Activated T-helper 17 cell treated with anti-CD3 and anti-CD28 coated beads, Interleukin-2, amount 50 U/mL, for 72 hours (primary cell): ENCODE results near the gene LZTR1. TPM values are rescaled to one million over a fixed set of nuclear protein-coding genes. Genes with fewer than 3 reads are reported as not detected.
A peak's percentile ranks its signal among the peaks of the same experiment; 100 is the strongest.

Experiments used
- ATAC-seq: fragments of 150-1000 bp; cut with Tn5 transposase; replicated peaks from 2 replicates; pipeline ENCODE4 v1.10.0; 2021; ENCODE audit warnings: mild to moderate bottlenecking, moderate library complexity
- H3K27ac Mint-ChIP-seq: one replicate; pipeline ENCODE4 v1.8.0; 2022; ENCODE audit warnings: mixed read lengths
- H3K27me3 Mint-ChIP-seq: one replicate; pipeline ENCODE4 v1.8.0; 2022; ENCODE audit warnings: mixed read lengths
- H3K36me3 Mint-ChIP-seq: one replicate; pipeline ENCODE4 v1.8.0; 2022; ENCODE audit warnings: low read depth, mild to moderate bottlenecking, mixed read lengths
- H3K4me1 Mint-ChIP-seq: one replicate; pipeline ENCODE4 v1.8.0; 2022; ENCODE audit warnings: mixed read lengths
- H3K4me3 Mint-ChIP-seq: one replicate; pipeline ENCODE4 v1.8.0; 2022; ENCODE audit warnings: mild to moderate bottlenecking, mixed read lengths
- H3K9me3 Mint-ChIP-seq: one replicate; pipeline ENCODE4 v1.8.0; 2022; ENCODE audit warnings: mixed read lengths
- total RNA-seq, 2 donors: library from RNA; stranded (reverse); gene quantifications; one replicate each; pipeline ENCODE4 v1.2.3, GENCODE V29; 2022

The LZTR1 gene
- total RNA-seq, 2 donors from 2014 or later: 40.0 to 68.7 TPM

- ATAC-seq: peak; percentile 59
- H3K9me3 Mint-ChIP-seq: peaks cover 4% of the 10 kb centered on the region
- peaks cover 7% of the 10 kb centered on the region for H3K36me3 Mint-ChIP-seq
- H3K27me3 Mint-ChIP-seq: no peaks in the 10 kb centered on the region
- H3K4me3 Mint-ChIP-seq: peak overlapping the region; percentile 94
- peak overlapping the region; percentile 70 for H3K27ac Mint-ChIP-seq
- H3K4me1 Mint-ChIP-seq: peaks cover 26% of the 10 kb centered on the region
These were observed 2.8 kb upstream of the LZTR1 start for GRCh38 chr22:20979243-20979809.

DNA sequence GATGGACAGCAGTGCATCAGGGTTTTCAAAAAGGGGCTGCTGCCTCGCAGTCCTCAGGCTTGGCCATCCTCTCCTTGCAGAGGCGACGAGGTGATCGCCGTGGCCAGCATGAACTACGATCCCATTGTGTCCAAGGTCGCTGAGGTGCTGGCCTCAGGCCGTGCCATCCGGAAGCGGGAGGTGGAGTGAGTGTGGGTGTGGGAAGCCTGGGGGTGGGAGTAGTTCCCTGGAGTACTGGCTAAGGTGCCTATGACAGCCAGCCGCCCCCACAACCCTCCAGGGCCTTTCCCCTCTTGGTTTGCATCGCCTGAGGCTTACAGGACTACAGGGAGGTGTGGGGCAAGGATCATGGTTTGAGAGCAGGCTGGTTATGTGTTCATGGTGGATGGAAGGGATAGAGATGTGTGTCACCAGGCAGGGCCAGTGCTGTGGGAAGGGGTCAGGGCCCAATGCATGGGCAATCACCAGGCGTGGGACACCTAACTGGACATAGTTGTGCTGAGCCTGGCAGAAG, 2.1 kb upstream of the LZTR1 start:
- Mint-ChIP-seq H3K27ac (no peak overlapping the region), H3K36me3 (peaks cover 12% of the 10 kb centered on the region), H3K27me3 (no peaks in the 10 kb centered on the region), H3K4me3 (peak overlapping the region; percentile 94), H3K4me1 (peaks cover 26% of the 10 kb centered on the region), H3K9me3 (peaks cover 4% of the 10 kb centered on the region)
- ATAC-seq: no peak

GRCh38 chr22:20980523-20980922, 1.6 kb upstream of the LZTR1 start:
- H3K27ac Mint-ChIP-seq: no peak overlapping the region
- peaks cover 4% of the 10 kb centered on the region for H3K9me3 Mint-ChIP-seq
- H3K4me3 Mint-ChIP-seq: peak overlapping the region; percentile 94

DNA sequence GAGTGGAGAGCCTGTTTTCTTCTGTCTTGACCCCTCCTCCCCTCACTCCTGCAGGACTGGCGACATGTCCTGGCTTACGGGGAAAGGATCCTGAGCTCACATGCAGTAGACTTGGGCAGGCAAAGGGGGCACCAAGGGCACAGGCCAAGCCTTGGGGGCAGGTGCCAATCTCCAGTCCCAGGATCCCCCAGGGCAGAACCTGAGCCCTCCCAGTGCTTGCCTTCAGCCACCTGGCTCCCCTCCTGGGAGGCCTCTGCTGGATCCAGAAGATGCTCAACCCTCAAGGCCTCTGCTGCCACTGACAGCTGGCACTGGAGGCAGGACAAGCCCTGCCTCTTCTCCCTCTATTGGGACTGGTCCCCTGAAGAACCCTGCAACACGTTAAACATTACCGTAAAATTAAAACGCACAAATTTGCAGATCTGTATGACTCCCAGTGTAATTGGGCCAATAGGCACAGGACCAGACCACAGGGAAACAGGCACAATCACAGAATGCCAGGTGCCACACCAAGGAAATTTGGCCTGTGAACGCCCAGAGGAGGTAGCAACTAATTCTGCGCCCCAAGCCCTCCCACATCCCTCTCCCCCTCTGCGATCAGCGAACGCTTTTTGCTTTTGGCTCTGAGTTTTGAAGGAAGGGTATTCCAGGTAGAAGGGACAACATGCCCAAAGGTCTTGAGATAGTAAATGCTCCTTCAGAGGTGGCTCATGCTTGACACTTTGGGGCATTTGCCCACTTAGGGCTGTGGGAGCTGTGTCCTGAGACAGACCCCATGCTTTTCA, 967 bp upstream of the LZTR1 start:
- Mint-ChIP-seq H3K27ac (peak overlapping the region; percentile 96), H3K9me3 (peaks cover 4% of the 10 kb centered on the region), H3K27me3 (no peaks in the 10 kb centered on the region), H3K4me3 (peak overlapping the region; percentile 94), H3K4me1 (peaks cover 26% of the 10 kb centered on the region), H3K36me3 (peaks cover 17% of the 10 kb centered on the region)
- no peak for ATAC-seq

More at GRCh38 chr22:20980523-20980922, 1.6 kb upstream of the LZTR1 start:
- Mint-ChIP-seq H3K36me3 (peaks cover 12% of the 10 kb centered on the region), H3K4me1 (peaks cover 26% of the 10 kb centered on the region), H3K27me3 (no peaks in the 10 kb centered on the region)
- ATAC-seq: no peak

- Mint-ChIP-seq H3K27ac (peak overlapping the region; percentile 96), H3K36me3 (peaks cover 30% of the 10 kb centered on the region), H3K9me3 (peaks cover 4% of the 10 kb centered on the region), H3K27me3 (no peaks in the 10 kb centered on the region), H3K4me3 (peak overlapping the region; percentile 94), H3K4me1 (peaks cover 31% of the 10 kb centered on the region)
- ATAC-seq: peak; percentile 12
These were observed 426 bp downstream of the LZTR1 start for GRCh38 chr22:20982563-20982882.

DNA sequence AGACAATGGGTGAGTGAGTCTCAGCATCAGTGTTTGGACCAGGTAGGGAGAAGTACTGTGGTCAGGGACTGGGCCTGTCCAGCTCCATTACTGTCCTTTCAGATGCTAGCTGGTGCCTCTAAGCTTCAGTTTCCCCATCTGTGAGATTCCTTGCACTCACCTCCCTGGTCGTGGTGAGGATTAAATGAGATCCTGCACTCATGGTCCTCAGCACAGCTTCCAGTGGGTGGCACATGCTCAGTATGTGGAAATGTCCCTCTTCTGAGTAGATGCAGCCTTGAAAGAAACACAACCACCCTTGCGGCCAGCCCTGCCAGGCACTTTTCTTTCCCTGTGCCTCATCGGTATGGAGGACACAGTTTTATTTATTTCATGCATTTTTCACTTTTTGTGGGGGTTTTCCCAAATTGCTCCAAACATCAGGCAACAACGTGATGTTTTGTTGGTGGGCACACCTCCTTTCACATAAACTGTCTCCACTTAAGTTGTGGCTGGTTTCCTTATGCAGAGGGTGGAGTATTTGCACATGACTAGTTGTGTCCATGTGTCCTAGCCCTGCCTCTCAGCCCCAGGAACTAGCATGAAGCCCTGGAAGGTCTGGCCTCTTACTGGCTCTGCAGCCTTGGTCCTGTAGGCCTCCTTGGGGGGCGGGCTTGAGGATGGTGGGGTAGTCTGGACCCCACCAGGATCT, 1.1 kb downstream of the LZTR1 start:
- Mint-ChIP-seq H3K9me3 (peaks cover 4% of the 10 kb centered on the region), H3K27me3 (no peaks in the 10 kb centered on the region), H3K4me1 (peaks cover 31% of the 10 kb centered on the region), H3K4me3 (peak overlapping the region; percentile 94), H3K36me3 (peaks cover 37% of the 10 kb centered on the region), H3K27ac (peak overlapping the region; percentile 96)
- ATAC-seq: no peak

DNA sequence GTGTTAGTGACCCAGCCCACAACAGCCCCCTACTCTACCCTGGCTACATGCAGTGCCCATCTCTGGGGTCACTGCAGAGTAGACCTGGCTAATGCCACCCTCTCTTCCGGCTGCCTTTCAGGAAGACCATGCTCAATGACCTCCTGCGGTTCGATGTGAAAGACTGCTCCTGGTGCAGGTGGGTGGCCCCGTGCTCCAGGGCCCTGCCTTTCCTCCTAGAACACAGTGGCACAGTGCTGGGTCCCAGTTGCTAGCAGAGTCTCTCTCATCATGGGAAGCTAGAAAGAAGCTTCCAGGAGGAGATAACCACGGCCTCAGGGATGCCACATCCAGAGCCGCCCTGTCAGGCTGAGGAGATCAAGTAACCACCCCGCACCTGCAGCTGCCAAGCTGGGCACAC, 3.6 kb downstream of the LZTR1 start:
- Mint-ChIP-seq H3K4me1 (peaks cover 16% of the 10 kb centered on the region), H3K9me3 (no peaks in the 10 kb centered on the region), H3K36me3 (peaks cover 43% of the 10 kb centered on the region), H3K4me3 (no peak overlapping the region), H3K27me3 (no peaks in the 10 kb centered on the region), H3K27ac (no peak overlapping the region)
- no peak for ATAC-seq

DNA sequence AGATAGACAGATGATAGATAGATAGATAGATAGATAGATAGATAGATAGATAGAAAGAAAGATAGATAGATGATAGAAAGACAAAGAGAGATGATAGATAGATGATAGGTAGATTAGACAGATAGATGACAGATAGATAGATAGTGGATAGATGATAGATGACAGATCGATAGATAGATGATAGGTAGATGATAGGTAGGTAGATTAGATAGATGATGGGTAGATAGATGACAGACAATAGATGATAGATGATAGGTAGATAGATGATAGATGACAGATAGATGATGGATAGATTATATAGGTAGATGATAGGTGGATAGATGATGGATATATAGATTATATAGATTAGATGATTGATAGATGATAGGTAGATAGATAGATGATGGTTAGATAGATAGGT, 4.3 kb downstream of the LZTR1 start:
- no peaks in the 10 kb centered on the region for H3K27me3 Mint-ChIP-seq
- peaks cover 16% of the 10 kb centered on the region for H3K4me1 Mint-ChIP-seq
- no peak overlapping the region for H3K4me3 Mint-ChIP-seq
- no peaks in the 10 kb centered on the region for H3K9me3 Mint-ChIP-seq
- no peak for ATAC-seq
- peak overlapping the region; percentile 3 for H3K27ac Mint-ChIP-seq
- H3K36me3 Mint-ChIP-seq: peaks cover 45% of the 10 kb centered on the region

- no peak overlapping the region for H3K4me3 Mint-ChIP-seq
- ATAC-seq: no peak
- H3K27me3 Mint-ChIP-seq: no peaks in the 10 kb centered on the region
- peaks cover 16% of the 10 kb centered on the region for H3K4me1 Mint-ChIP-seq
- H3K36me3 Mint-ChIP-seq: peaks cover 50% of the 10 kb centered on the region
- no peaks in the 10 kb centered on the region for H3K9me3 Mint-ChIP-seq
- H3K27ac Mint-ChIP-seq: no peak overlapping the region
These were observed 5.3 kb downstream of the LZTR1 start for GRCh38 chr22:20987375-20987774.

DNA sequence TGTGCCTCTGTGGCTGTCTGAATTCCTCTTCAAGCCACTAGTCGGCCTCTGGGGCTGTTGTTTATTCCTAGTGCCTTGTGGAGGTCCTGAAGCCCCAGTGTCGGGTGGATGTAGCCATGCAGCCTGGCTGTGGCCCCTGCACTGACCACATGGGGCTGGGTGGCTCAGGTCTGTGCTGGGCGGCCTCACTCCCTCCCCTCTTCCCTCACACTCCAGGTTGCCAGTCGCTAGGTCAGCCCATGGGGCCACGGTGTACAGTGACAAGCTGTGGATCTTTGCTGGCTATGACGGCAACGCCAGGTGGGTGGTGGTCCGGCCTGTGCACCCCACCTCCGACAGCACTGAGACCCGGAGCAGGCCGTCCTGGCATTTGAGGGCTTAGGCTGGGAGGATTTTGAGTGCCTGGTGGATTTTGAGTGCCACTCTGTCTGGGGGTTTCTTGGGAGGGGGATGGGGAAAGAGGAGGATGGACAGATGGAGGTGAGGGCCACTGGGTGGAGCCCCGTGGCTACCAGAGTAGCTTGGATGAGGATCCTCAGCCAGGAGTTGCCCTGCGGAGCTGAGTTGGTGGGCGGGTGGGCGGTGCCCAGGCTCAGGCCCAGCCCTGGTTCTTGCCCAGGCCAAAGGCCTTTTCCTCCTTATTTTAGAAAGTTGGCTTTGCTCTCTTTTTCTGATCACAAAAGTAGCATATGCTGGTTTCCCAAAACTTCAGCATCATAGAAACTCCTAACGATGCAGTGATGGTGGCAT, 6.7 kb downstream of the LZTR1 start:
- Mint-ChIP-seq H3K27ac (no peak overlapping the region), H3K36me3 (peaks cover 53% of the 10 kb centered on the region), H3K4me1 (peaks cover 11% of the 10 kb centered on the region), H3K27me3 (no peaks in the 10 kb centered on the region), H3K4me3 (no peak overlapping the region), H3K9me3 (no peaks in the 10 kb centered on the region)
- ATAC-seq: no peak

DNA sequence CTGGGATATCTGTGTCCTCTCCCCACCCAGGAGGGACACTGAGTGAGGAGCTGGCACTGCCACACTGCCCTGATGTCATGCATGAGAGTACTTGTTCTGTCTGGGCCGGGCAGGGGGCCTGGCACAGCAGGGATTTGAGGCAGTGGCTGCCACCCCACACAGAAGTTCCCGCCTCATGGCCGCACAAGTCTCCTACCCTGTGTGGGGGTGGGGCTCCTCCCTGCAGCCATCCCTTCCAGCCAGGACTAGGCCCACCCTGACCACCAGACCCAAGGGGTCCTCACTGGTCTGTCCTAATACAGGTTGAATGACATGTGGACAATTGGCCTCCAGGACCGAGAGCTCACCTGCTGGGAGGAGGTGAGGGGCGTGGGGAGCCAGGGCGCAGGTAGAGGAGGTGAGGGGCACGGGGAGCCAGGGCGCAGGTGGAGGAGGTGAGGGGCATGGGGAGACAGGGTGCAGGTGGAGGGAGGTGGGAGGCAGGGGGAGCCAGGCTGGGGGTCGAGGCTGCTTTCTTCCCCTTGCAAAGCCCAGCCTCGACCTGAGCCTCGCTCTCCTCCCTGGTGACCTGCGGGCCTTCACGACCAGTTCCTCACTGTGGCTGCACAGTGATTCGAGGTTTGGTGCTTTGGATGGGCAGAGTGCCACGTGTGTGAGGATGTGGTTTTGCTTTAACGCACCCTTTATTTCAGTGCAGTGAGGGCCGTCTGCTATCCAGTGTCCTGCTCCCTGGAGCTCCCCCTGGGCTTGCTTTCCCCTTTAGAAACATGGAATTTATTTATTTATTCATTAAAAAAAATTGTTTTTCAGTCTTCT, 7.4 kb downstream of the LZTR1 start:
- no peak for ATAC-seq
- Mint-ChIP-seq H3K27me3 (no peaks in the 10 kb centered on the region), H3K27ac (no peak overlapping the region), H3K4me1 (peaks cover 6% of the 10 kb centered on the region), H3K4me3 (no peak overlapping the region), H3K36me3 (peaks cover 45% of the 10 kb centered on the region), H3K9me3 (no peaks in the 10 kb centered on the region)

GRCh38 chr22:20990184-20991180, 8.4 kb downstream of the LZTR1 start:
- no peak overlapping the region for H3K4me3 Mint-ChIP-seq
- H3K4me1 Mint-ChIP-seq: peaks cover 6% of the 10 kb centered on the region
- no peak overlapping the region for H3K27ac Mint-ChIP-seq
- no peak for ATAC-seq
- H3K36me3 Mint-ChIP-seq: peaks cover 42% of the 10 kb centered on the region
- no peaks in the 10 kb centered on the region for H3K27me3 Mint-ChIP-seq
- H3K9me3 Mint-ChIP-seq: no peaks in the 10 kb centered on the region
